ENCODE data around the gene NACC1. TPM values are rescaled to one million over a fixed set of nuclear protein-coding genes. Genes with fewer than 3 reads are reported as not detected.
"Not testable (repeated sequence)": the region's sequence is repeated elsewhere in the genome, so short reads cannot be mapped to it uniquely, and the experiment has no call there.

The NACC1 gene
- total and polyA plus RNA-seq, 12 donors: 12.4 to 67.0 (median 40.1) TPM

- WGBS, 4 donors: 77 to 90% (median 87%) methylated on average over 8 of the region's 8 CpGs
- Histone ChIP-seq H3K9me3 (replicated peaks in 1 of 3) (no peaks in the 10 kb centered on the region), H3K27me3 (no peaks in the 10 kb centered on the region), H3K36me3 (replicated peaks in 1 of 2) (no peaks in the 10 kb centered on the region), H3K4me1 (replicated peaks in 1 of 2) (peaks cover 12% of the 10 kb centered on the region in 2 donors), H3K27ac (no peak overlapping the region), H3K4me3 (no peak overlapping the region)
- DNase-seq: no peak
- TF ChIP-seq POLR2A (IDR thresholded peaks at IDR 0.05) (no peak), CTCF (IDR thresholded peaks at IDR 0.05) (no peak)
- intact Hi-C loops (cut with DNase I): no loop called here
Observed at GRCh38 chr19:13176345-13176744, 58.3 kb downstream of the NACC1 start.

GRCh38 chr19:13177584-13177983, 59.5 kb downstream of the NACC1 start:
- H3K9me3 ChIP-seq (replicated peaks in 1 of 3); DNase-seq; intact Hi-C loops (cut with DNase I); H3K27ac ChIP-seq; H3K27me3 ChIP-seq; H3K36me3 ChIP-seq (replicated peaks in 1 of 2); H3K4me3 ChIP-seq: not testable (repeated sequence)
- 84 to 93% (median 91%) methylated on average over 5 of the region's 5 CpGs for WGBS, 4 donors
- H3K4me1 ChIP-seq (replicated peaks in 1 of 2): peaks cover 12 to 13% of the 10 kb centered on the region in 2 donors

- H3K27me3 ChIP-seq; H3K4me3 ChIP-seq; DNase-seq; H3K9me3 ChIP-seq (replicated peaks in 1 of 3); H3K36me3 ChIP-seq (replicated peaks in 1 of 2); intact Hi-C loops (cut with DNase I); H3K27ac ChIP-seq: not testable (repeated sequence)
- H3K4me1 ChIP-seq (replicated peaks in 1 of 2): peaks cover 8 to 10% of the 10 kb centered on the region in 2 donors
- 84 to 88% (median 86%) methylated on average over 10 of the region's 10 CpGs for WGBS, 4 donors
Observed at GRCh38 chr19:13178291-13178690, 60.2 kb downstream of the NACC1 start.

DNA sequence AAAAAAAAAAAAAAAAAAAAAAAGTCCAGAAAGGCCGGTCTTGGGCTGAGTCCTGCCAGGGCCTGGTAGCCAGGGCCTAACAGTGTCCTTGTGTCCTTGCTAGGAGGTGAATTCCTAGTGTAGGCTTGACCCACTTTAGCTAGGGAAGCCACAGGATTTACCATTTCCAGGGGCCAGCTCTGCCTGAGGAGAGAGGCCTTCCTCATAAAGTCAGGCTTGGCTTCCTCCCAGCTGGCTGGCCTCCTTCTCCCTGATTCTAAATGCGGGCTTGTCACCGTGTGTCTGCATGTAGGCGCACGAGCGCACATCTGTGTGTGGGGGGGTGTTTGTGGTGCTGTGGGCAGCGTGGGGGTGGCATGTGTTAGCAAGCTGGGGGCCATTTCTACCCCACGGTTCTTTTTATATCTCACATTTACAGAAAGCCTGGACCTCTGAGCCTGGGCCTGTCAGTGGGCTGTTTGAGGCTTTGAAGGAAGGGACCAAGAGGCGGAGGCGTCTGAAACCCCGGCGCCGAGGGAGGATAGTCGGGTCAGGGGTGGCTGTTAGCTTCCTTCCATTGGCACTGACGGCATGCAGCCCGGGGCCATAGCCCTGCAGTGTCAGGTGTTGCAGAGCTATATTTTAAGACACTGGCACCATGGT, 63.8 kb downstream of the NACC1 start:
- TF ChIP-seq POLR2A (IDR thresholded peaks at IDR 0.05) (no peak), CTCF (IDR thresholded peaks at IDR 0.05) (no peak)
- intact Hi-C loops (cut with DNase I): no loop called here
- peaks cover 8 to 10% of the 10 kb centered on the region in 2 donors for H3K4me1 ChIP-seq (replicated peaks in 1 of 2)
- H3K9me3 ChIP-seq (replicated peaks in 1 of 3): no peaks in the 10 kb centered on the region
- no peak overlapping the region for H3K4me3 ChIP-seq
- H3K36me3 ChIP-seq (replicated peaks in 1 of 2): no peaks in the 10 kb centered on the region
- peak overlapping the region in 3 of 5 donors; percentile 7 to 36 (median 32) for H3K27ac ChIP-seq
- 8 to 14% (median 11%) methylated on average over 1 to 16 of the region's 16 CpGs for WGBS, 4 donors
- DNase-seq: peak; percentile 75 to 92 (median 84)
- H3K27me3 ChIP-seq: no peaks in the 10 kb centered on the region

- H3K4me1 ChIP-seq (replicated peaks in 1 of 2): peaks cover 8 to 10% of the 10 kb centered on the region in 2 donors
- H3K36me3 ChIP-seq (replicated peaks in 1 of 2); H3K27ac ChIP-seq; H3K27me3 ChIP-seq; H3K9me3 ChIP-seq (replicated peaks in 1 of 3); intact Hi-C loops (cut with DNase I); DNase-seq; H3K4me3 ChIP-seq: not testable (repeated sequence)
- 56 to 95% (median 66%) methylated on average over 20 to 23 of the region's 23 CpGs for WGBS, 4 donors
Observed at GRCh38 chr19:13184926-13185325, 66.9 kb downstream of the NACC1 start.

GRCh38 chr19:13185763-13186657, 67.9 kb downstream of the NACC1 start:
- H3K4me1 ChIP-seq (replicated peaks in 1 of 2): peaks cover 8 to 10% of the 10 kb centered on the region in 2 donors
- 83 to 93% (median 85%) methylated on average over 20 to 22 of the region's 22 CpGs for WGBS, 4 donors
- intact Hi-C loops (cut with DNase I); H3K9me3 ChIP-seq (replicated peaks in 1 of 3); H3K27ac ChIP-seq; DNase-seq; H3K36me3 ChIP-seq (replicated peaks in 1 of 2); H3K27me3 ChIP-seq; H3K4me3 ChIP-seq: not testable (repeated sequence)

- H3K9me3 ChIP-seq (replicated peaks in 1 of 3); H3K27me3 ChIP-seq; H3K27ac ChIP-seq; H3K4me1 ChIP-seq (replicated peaks in 1 of 2); intact Hi-C loops (cut with DNase I); H3K36me3 ChIP-seq (replicated peaks in 1 of 2); H3K4me3 ChIP-seq; DNase-seq: not testable (repeated sequence)
- WGBS, 4 donors: 91 to 100% (median 93%) methylated on average over 8 to 38 of the region's 38 CpGs
Observed at GRCh38 chr19:13186688-13187087, 68.6 kb downstream of the NACC1 start.

All from adrenal gland (tissue), 12 donors.